Activated naive CD4-positive, alpha-beta T cell treated with anti-CD3 and anti-CD28 coated beads for 36 hours (primary cell): ENCODE data around the gene ELK4. TPM values are rescaled to one million over a fixed set of nuclear protein-coding genes. Genes with fewer than 3 reads are reported as not detected.

Experiments used
- CTCF ChIA-PET: fragments of 350-600 bp; sonication (Branson Sonifier 250); formaldehyde crosslinking; loops from one replicate; lab custom pipeline; 2021; ENCODE audit warnings: antibody characterized with exemption; lab: Charles Lee
- DNase-seq: peaks from one replicate; pipeline ENCODE4 v3.0.0-alpha.2; 2020
- H3K27ac Mint-ChIP-seq: one replicate; pipeline ENCODE4 v1.8.0; 2021; ENCODE audit warnings: mild to moderate bottlenecking, mixed read lengths
- H3K27me3 Mint-ChIP-seq: one replicate; pipeline ENCODE4 v1.8.0; 2021; ENCODE audit warnings: low read depth, mixed read lengths
- H3K36me3 Mint-ChIP-seq: one replicate; pipeline ENCODE4 v1.8.0; 2021; ENCODE audit warnings: low read depth, mixed read lengths
- H3K4me1 Mint-ChIP-seq: one replicate; pipeline ENCODE4 v1.8.0; 2021; ENCODE audit warnings: low read depth, mixed read lengths
- H3K4me3 Mint-ChIP-seq: one replicate; pipeline ENCODE4 v1.8.0; 2021; ENCODE audit warnings: mild to moderate bottlenecking, moderate library complexity, mixed read lengths
- H3K9me3 Mint-ChIP-seq: one replicate; pipeline ENCODE4 v1.8.0; 2021; ENCODE audit warnings: mixed read lengths
- intact Hi-C: fragments of 100-400 bp; cut with micrococcal nuclease; formaldehyde crosslinking; loops from one replicate; pipeline ENCODE4 v1.15.1; 2023
- total RNA-seq, 2 experiments: library from RNA; stranded (reverse); gene quantifications; one replicate each; pipeline ENCODE4 v1.2.3, GENCODE V29; 2021

Gene ELK4
- total RNA-seq, 2 experiments from 2014 or later = 60.5 to 62.4 TPM

DNA sequence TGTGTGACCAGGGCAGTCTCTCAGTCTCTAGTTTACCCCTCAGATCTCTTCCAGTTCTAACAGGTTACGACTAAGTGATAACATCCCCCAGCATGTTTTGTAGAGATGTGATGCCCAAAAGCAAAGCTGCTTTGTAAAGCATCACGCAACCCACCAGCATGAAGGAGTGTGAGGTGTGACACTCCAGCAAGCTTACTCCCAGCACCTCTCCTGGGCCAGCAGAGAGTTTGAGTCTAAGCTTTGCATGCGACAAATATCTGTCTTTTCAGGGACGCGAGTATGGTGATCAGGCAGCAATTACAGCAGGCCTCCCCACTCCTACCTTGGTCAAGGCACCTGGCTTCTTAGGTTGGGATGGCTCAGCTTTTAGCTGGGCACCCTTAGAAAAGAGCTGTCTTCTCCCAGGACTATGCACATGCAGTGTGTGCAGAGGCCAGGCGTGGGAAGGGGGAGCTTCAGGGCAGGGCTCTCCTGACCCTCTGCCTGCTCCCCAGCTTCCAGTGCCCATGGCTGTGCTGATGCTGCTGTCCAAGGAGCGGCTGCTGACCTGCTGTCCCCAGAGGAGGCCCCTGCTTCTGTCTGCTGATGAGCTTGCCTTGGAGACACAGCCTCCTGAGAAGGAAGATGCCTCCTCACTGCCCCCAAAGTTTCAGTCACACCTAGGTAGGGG lies 48.2 kb downstream of the ELK4 start:
- DNase-seq = peak; percentile 1
- Mint-ChIP-seq H3K36me3 (no peaks in the 10 kb centered on the region), H3K9me3 (no peaks in the 10 kb centered on the region), H3K4me1 (peaks cover 3% of the 10 kb centered on the region), H3K4me3 (no peak overlapping the region), H3K27me3 (no peaks in the 10 kb centered on the region), H3K27ac (no peak overlapping the region)
- CTCF ChIA-PET = interaction anchor here (0.6 to 3.3 kb wide), 8 partner anchors 8 to 405 kb away, joined by 3 to 15 read pairs (median 4); no protein-coding TSS in a partner anchor
- intact Hi-C loops = no loop called here

DNA sequence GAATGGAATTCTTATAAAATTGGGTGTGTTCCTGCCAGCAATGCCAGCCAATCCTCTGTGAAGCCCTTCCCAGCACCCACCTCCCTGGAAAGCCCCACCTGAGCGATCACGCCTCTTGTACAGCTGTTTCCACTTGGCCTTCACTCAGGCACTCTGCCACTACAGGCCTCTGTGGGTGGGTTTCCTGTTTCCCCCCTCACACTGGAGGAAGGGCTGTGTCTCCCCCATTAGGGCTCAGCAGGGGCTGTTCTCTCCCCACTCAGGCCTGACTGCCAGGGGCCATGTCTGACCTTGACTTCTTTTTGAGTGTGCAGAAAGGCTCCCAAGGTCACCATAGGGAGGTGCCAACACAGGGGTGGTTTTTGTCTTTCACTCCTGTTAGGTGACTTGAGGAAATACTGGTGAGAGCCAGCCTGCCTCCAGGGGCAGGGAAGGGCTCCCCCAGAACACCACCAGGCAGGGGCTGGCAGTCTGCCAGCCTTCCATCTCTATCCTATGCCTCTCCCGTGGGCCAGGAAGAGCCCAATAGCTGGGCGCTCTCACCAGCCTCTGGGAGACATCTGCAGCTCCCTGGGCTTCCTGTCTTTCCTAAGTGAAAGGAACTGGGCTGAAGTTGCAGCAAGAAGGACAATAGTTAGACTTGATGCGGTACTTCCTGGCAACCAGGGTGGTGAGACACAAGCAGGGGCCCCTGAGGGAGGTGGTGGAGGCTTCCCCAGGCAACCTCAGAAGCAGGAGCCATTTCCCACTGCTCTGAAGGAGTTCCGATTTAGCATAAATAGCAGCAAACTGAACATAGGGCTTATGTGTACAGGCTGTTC lies 49.1 kb downstream of the ELK4 start:
- Mint-ChIP-seq H3K36me3 (no peaks in the 10 kb centered on the region), H3K9me3 (no peaks in the 10 kb centered on the region), H3K27me3 (no peaks in the 10 kb centered on the region), H3K4me1 (peaks cover 2% of the 10 kb centered on the region), H3K4me3 (no peak overlapping the region), H3K27ac (no peak overlapping the region)
- CTCF ChIA-PET = interaction anchor here (0.9 to 3.3 kb wide), 6 partner anchors 9 to 76 kb away, joined by 3 to 15 read pairs (median 6); no protein-coding TSS in a partner anchor
- DNase-seq = peak; percentile 8
- intact Hi-C loops = no loop called here

DNA sequence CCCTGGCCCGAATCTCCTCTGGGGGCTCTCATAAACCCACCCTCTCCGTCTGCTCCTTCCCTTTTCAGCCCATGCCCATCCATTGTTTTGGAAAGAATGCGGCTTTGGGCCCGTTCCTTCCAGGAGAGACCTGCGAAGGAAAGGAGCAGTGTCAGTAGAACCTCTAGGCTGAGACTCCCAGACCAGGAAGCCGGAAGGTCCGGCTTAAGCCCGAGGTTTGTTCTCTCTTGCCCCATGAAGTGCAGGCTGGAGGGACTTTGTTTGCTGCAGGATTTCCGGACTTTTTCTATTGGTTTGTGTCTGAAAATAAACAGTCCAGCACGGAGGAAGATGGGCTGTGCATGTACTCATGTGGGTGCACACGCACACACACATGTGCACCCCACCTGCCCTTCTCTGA lies 49.8 kb downstream of the ELK4 start:
- DNase-seq = peak; percentile 3

DNA sequence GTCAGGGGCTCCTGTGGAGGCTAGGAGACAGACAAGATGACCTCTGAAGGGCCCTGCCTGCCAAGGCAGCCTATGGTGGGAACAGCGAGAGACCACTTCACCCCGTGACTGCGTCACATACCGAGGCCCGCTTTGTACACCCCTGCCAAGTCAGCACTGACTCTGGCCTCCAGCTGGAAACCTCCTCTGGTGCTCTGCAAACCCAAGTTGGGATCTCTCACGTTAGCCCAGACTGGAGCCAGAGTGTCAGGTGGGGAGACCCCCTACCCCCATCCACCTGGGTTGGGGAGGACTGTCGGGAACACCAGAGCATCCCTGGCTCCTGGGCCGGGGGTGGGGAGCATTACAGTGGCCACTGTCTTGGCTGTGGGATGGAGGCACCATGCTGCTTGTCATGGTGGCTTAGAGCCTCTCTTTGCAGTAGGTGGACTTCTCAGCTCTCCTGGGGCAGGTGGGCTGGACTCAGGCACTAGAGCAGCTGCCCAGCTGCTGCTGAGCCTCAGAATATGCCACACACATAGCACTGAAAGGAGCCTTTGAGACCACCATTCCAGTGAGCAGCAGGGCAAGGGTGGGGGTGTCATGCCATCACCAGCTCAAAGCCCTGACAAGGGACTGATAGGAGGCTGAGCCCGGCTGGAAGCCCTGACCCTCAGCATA lies 50.4 kb downstream of the ELK4 start:
- intact Hi-C loops = no loop called here
- DNase-seq = peak; percentile 3
- Mint-ChIP-seq H3K4me3 (no peak overlapping the region), H3K27ac (no peak overlapping the region), H3K27me3 (peaks cover 4% of the 10 kb centered on the region), H3K9me3 (no peaks in the 10 kb centered on the region), H3K36me3 (no peaks in the 10 kb centered on the region), H3K4me1 (peaks cover 2% of the 10 kb centered on the region)
- CTCF ChIA-PET = interaction anchor here (2.7 kb wide), 1 partner anchor 10 kb away, joined by 11 read pairs; no protein-coding TSS in a partner anchor

More for the DNA sequence above, 49.8 kb downstream of the ELK4 start:
- H3K9me3 Mint-ChIP-seq = no peaks in the 10 kb centered on the region
- no peak overlapping the region for H3K4me3 Mint-ChIP-seq
- CTCF ChIA-PET = interaction anchor here (2.7 to 3.1 kb wide), 2 partner anchors 10 to 76 kb away, joined by 11 to 15 read pairs; no protein-coding TSS in a partner anchor
- no peak overlapping the region for H3K27ac Mint-ChIP-seq
- peaks cover 2% of the 10 kb centered on the region for H3K4me1 Mint-ChIP-seq
- intact Hi-C loops = no loop called here
- peaks cover 1% of the 10 kb centered on the region for H3K27me3 Mint-ChIP-seq
- H3K36me3 Mint-ChIP-seq = no peaks in the 10 kb centered on the region

DNA sequence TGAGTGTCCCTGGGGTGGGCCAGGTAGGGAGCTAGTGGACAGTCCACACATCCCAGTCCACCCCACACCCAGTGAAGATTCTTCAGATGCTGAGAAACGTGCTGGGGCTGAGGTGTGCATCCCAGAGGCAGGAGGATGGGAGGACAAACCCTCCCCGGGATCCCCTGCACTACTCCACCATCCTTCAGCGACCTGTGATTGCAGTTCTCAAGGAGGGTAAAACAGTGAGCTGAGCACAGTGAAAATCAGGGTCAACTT lies 51.0 kb downstream of the ELK4 start:
- intact Hi-C loops = no loop called here
- no peak overlapping the region for H3K27ac Mint-ChIP-seq
- H3K4me3 Mint-ChIP-seq = no peak overlapping the region
- no peak for DNase-seq
- H3K9me3 Mint-ChIP-seq = no peaks in the 10 kb centered on the region
- H3K4me1 Mint-ChIP-seq = peaks cover 2% of the 10 kb centered on the region
- H3K36me3 Mint-ChIP-seq = no peaks in the 10 kb centered on the region
- CTCF ChIA-PET = interaction anchor here (2.7 kb wide), 1 partner anchor 11 kb away, joined by 11 read pairs; no protein-coding TSS in a partner anchor
- peaks cover 4% of the 10 kb centered on the region for H3K27me3 Mint-ChIP-seq

DNA sequence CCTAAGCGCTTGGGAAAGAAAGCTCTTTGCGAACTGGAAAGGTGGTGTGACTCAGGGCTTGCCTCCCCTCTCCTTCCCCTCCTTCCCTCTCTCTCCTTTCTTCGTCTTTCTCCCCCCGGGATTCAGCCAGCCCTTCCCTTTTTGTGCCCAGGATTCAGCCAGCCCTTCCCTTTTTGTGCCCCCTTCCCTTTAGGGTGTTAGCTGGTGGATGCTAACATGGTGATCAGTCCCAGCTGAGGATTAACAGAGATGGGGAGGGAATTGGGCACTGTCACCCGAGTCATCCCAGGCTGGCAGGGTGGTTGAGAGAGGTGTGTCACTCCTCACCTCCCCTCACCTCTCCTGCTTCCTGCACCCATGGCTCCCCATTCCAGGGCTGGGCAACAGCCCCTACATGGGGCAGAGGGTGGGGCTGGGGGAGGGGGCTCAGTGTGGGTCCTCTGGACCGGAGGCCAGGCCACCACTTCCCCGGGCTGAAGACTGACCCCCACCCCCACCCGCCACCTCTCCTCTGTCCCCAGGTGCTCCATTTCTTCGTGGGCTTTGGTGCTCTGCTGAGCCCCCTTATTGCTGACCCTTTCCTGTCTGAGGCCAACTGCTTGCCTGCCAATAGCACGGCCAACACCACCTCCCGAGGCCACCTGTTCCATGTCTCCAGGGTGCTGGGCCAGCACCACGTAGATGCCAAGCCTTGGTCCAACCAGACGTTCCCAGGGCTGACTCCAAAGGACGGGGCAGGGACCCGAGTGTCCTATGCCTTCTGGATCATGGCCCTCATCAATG lies 51.5 kb downstream of the ELK4 start:
- no peak overlapping the region for H3K4me3 Mint-ChIP-seq
- intact Hi-C loops = no loop called here

DNA sequence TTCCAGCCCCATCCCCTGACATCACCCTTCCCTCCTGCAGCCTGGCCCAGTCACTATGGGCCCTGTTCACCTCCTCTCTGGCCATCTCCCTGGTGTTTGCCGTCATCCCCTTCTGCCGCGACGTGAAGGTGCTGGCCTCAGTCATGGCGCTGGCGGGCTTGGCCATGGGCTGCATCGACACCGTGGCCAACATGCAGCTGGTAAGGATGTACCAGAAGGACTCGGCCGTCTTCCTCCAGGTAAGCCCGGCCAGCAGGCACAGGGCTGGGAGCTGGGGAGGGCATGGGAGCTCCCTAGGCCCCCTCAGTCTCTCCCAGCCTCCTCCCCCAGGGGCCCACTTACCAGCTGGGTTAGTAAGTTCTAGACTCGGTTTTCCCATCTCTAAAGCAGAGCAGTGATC lies 52.1 kb downstream of the ELK4 start:
- Mint-ChIP-seq H3K27ac (no peak overlapping the region), H3K27me3 (peaks cover 4% of the 10 kb centered on the region), H3K9me3 (no peaks in the 10 kb centered on the region), H3K4me3 (no peak overlapping the region), H3K36me3 (no peaks in the 10 kb centered on the region), H3K4me1 (peaks cover 2% of the 10 kb centered on the region)
- intact Hi-C loops = loop anchor here (5.0 kb wide), 1 partner anchor 182 kb away; no protein-coding TSS in a partner anchor
- CTCF ChIA-PET = interaction anchor here (0.6 to 2.7 kb wide), 4 partner anchors 12 to 80 kb away, joined by 3 to 11 read pairs (median 4); partner anchors contain the start of gene ELK4
- peak; percentile 1 for DNase-seq

More for the DNA sequence above, 51.5 kb downstream of the ELK4 start:
- DNase-seq = peak; percentile 2
- CTCF ChIA-PET = interaction anchor here (0.6 to 2.7 kb wide), 3 partner anchors 12 to 78 kb away, joined by 3 to 11 read pairs (median 5); partner anchors contain the start of gene ELK4
- H3K27me3 Mint-ChIP-seq = peaks cover 4% of the 10 kb centered on the region
- H3K36me3 Mint-ChIP-seq = no peaks in the 10 kb centered on the region
- H3K4me1 Mint-ChIP-seq = peaks cover 2% of the 10 kb centered on the region
- no peaks in the 10 kb centered on the region for H3K9me3 Mint-ChIP-seq
- no peak overlapping the region for H3K27ac Mint-ChIP-seq

DNA sequence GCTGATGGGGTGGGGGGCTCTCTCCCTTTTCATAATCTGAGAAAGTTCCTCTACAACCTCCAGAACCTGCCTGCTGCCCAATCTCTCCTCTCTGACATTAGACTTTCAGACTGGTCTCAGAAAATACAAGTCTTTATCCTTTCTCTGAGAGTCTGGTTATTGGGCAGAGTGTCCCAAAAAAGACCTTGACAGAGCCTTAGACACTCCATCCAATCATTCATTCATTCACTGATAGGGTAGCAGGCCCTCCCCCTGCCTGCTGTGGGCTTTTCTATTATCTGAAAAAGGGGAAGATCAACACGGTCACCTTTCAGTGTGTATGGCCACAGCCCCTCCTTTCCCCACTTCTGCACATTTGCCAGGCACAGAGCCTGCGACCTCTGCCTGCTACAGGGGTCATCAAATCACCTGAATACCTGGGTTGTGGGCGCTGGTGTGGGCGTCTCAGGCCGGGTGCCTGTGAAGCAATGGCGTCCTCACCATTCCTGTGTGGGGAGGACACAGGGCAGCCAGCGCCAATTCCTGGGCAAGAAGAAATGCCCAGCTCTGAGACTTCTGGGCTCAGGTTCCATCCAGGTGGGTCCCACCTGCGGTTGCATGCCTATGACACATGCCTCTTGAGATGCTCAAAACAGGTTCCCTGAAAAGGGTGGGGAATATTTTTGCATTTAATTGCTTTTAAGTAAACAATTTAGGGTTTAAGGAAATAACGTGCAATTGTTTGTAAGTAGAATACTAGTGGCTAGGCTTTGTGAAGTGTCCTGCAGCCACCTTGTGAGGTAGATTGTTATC lies 52.8 kb downstream of the ELK4 start:
- intact Hi-C loops = loop anchor here (5.0 kb wide), 1 partner anchor 182 kb away; no protein-coding TSS in a partner anchor
- H3K27me3 Mint-ChIP-seq = peaks cover 4% of the 10 kb centered on the region
- H3K36me3 Mint-ChIP-seq = no peaks in the 10 kb centered on the region
- H3K4me3 Mint-ChIP-seq = no peak overlapping the region
- CTCF ChIA-PET = interaction anchor here (1.2 to 1.6 kb wide), 2 partner anchors 79 to 80 kb away, joined by 3 to 5 read pairs; no protein-coding TSS in a partner anchor
- H3K9me3 Mint-ChIP-seq = no peaks in the 10 kb centered on the region
- H3K27ac Mint-ChIP-seq = no peak overlapping the region
- DNase-seq = peak; percentile 2
- H3K4me1 Mint-ChIP-seq = peaks cover 2% of the 10 kb centered on the region

DNA sequence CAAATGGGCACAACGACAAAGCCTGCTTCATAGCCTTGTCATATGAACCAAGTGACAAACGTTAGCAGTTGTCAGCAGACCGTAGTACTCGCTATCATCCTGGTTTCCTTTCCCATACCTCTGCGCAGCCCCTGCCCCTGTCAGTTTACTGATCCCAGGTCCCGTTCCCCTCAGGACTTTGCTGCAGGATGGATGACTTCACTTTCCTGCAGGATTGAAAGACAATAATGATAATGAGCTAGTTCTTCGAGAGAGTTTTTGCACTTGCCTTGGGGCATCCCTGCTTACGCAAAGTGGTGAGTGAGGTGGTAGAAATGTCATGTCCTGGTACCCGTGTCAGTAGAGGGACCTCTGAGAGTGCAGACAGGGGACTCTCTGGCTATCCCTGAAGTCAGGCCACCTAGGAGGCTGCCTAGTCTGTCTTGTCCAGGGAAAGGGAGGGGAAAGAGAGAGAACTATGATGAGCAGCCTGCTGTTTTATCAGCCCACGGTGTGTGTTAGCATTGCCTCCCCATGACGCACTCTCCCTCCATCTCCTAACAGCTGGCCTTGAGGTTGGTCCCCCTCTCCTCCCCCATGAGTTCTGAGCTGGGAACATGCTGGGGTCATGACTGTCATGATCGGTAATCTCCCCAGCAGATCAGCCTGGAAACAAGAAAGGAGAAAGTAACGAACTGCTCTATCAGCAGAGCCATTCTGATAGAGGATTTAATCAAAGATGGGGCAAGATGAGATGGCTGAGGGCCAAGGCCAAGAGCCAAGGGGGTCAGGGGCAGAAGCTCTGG lies 53.7 kb downstream of the ELK4 start:
- Mint-ChIP-seq H3K27me3 (peaks cover 4% of the 10 kb centered on the region), H3K36me3 (no peaks in the 10 kb centered on the region), H3K9me3 (no peaks in the 10 kb centered on the region), H3K27ac (no peak overlapping the region), H3K4me1 (peaks cover 2% of the 10 kb centered on the region), H3K4me3 (no peak overlapping the region)
- CTCF ChIA-PET = interaction anchor here (0.6 to 1.2 kb wide), 2 partner anchors 81 to 216 kb away, joined by 3 read pairs; no protein-coding TSS in a partner anchor
- intact Hi-C loops = loop anchor here (5.0 kb wide), 1 partner anchor 181 kb away; no protein-coding TSS in a partner anchor
- no peak for DNase-seq
